Brain microvascular endothelial cell (primary cell): ENCODE data around the gene ACP7.

Source experiments
- DNase-seq: peaks from one replicate; pipeline ENCODE4 v3.0.0-alpha.2; 2020
- H3K27ac ChIP-seq: fragments of 250-450 bp; sonication (Bioruptor Pico); 2 replicates; pipeline ENCODE4 v1.5.1; 2020; ENCODE audit warnings: mild to moderate bottlenecking, moderate library complexity
- H3K27me3 ChIP-seq: fragments of 250-450 bp; sonication (Bioruptor Pico); replicated peaks from 2 replicates; pipeline ENCODE4 v1.5.1; 2020; ENCODE audit warnings: mild to moderate bottlenecking
- H3K36me3 ChIP-seq: fragments of 250-450 bp; sonication (Bioruptor Pico); replicated peaks from 2 replicates; pipeline ENCODE4 v1.5.1; 2020; ENCODE audit warnings: mild to moderate bottlenecking
- H3K4me3 ChIP-seq: 2 replicates; pipeline ENCODE4 v1.5.1; 2011; ENCODE audit warnings: low read depth, mild to moderate bottlenecking, control low read depth, low read length, moderate library complexity
- CTCF ChIP-seq: IDR thresholded peaks from 2 replicates; pipeline ENCODE4 v1.5.1; 2011; ENCODE audit warnings: low read depth, mild to moderate bottlenecking, moderate library complexity, low read length, control low read depth, inconsistent platforms; ENCODE audit errors: missing control alignments
- in situ Hi-C: cut with HindIII; loops from 2 replicates; pipeline ENCODE4 v1.10.0; 2017; ENCODE audit warnings: low sequenced_read_pairs, low pct_ligation_motif_present

The ACP7 gene

DNA sequence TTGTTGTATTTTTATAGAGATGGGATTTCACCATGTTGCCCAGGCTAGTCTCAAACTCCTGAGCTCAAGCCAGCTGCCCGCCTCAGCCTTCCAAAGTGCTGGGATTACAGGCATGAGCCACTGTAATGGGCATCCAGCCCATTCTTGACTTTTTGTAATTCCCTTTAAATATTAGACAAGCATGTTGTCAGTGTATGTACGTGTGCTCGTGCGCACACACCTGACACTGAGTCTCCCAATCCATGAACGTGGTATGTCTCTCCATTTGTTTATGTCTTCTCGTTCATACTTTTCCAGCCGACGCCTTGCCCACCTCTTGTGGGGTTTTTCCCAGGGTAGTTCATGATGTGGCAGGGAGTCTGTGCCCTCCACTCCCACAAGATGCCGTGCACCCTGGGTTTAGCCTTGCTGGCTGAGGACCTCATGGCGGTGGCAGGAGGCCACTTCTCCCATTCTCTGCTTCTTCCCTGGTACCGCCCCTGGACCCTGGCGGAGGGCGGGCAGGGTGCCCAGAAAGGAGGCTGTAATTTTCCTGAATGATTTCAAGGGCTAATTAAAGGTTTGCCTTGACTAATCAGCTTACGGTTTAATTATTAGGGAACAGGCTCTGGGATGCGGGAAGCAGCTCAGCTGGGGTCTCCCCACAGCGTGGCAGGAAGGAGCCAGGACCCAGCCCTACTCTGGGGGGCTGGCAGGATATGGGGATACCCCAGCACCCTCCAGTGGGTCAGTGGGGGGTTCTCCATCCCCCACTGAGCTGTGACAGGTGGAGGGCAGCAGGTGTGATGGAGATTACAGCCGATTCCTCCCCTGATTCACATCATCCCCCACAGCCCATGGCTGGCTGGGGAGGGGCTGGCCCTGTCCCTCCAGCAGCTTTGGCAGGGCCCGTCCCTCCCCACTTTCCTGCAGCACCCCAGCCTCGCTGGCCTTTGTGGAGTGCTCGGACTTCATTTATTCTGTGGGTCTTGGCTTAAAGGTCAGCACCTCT, 54.3 kb downstream of the ACP7 start:
- Histone ChIP-seq H3K27ac (no peak overlapping the region), H3K36me3 (no peaks in the 10 kb centered on the region), H3K27me3 (no peaks in the 10 kb centered on the region), H3K4me3 (no peak overlapping the region)
- in situ Hi-C loops: no loop called here
- TF ChIP-seq CTCF: no peak
- no peak for DNase-seq

- in situ Hi-C loops: no loop called here
- Histone ChIP-seq H3K27me3 (no peaks in the 10 kb centered on the region), H3K36me3 (no peaks in the 10 kb centered on the region), H3K27ac (no peak overlapping the region), H3K4me3 (no peak overlapping the region)
- DNase-seq: no peak
- TF ChIP-seq CTCF: no peak
Measured at GRCh38 chr19:39139305-39139874, 55.2 kb downstream of the ACP7 start.

DNA sequence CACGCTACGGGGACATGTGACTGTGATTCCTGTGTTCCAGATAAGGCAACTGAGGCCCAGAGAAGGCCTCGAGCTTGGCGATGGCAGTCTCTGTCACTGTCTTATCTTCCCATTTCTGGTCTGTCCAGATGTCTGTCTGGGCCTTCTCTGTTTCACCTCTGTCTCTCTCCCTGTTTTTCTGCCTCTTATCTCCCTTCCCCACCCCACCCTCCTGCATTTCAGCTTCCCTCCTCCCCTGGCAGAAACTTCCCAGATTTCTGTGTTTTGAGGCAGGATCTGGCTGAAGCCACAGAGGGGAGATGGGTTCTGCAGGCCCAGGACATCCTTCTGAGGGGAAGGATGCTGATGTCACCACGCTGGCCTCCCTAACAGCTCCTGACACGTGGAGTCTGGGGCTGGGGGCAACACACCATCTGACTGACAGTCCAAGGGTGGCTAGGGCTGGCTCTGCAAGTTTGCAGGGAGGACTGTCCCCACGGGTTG, 55.8 kb downstream of the ACP7 start:
- Histone ChIP-seq H3K27me3 (no peaks in the 10 kb centered on the region), H3K4me3 (no peak overlapping the region), H3K27ac (no peak overlapping the region), H3K36me3 (no peaks in the 10 kb centered on the region)
- no peak for TF ChIP-seq CTCF
- no peak for DNase-seq
- in situ Hi-C loops: no loop called here

GRCh38 chr19:39140594-39140993, 56.4 kb downstream of the ACP7 start:
- Histone ChIP-seq H3K4me3 (no peak overlapping the region), H3K27ac (no peak overlapping the region), H3K36me3 (no peaks in the 10 kb centered on the region), H3K27me3 (no peaks in the 10 kb centered on the region)
- no peak for DNase-seq
- in situ Hi-C loops: no loop called here
- TF ChIP-seq CTCF: no peak

GRCh38 chr19:39141929-39142328, 57.8 kb downstream of the ACP7 start:
- Histone ChIP-seq H3K27me3 (no peaks in the 10 kb centered on the region), H3K36me3 (no peaks in the 10 kb centered on the region), H3K4me3 (no peak overlapping the region), H3K27ac (no peak overlapping the region)
- in situ Hi-C loops: no loop called here
- no peak for DNase-seq
- no peak for TF ChIP-seq CTCF
